Measurements from ENCODE around the gene POU6F1.
"Not testable (repeated sequence)": the region's sequence is repeated elsewhere in the genome, so short reads cannot be mapped to it uniquely, and the experiment has no call there.

The POU6F1 gene

DNA sequence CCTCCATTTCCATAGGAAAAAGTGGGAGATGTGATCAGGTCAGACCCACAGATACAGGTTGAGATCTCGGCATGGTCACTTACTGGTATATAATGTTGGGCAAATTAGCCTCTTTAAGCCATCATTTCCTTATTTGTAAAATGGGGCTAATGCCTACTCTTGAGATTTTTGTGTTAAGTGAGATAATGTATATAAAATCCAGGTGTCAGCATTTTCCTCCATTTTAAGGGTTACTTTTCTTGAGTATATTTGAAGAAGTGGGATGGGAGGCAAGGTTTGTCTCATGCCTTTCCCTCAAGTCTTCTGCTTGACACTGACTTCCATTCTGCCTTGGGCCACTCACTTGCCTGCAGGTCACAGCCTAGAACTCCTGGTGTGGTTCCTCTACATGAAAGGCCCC lies 10.1 kb upstream of the POU6F1 start:
- no peak for DNase-seq (ENCODE audit: low read depth in 1 of 2, low spot score in 1 of 2)

DNA sequence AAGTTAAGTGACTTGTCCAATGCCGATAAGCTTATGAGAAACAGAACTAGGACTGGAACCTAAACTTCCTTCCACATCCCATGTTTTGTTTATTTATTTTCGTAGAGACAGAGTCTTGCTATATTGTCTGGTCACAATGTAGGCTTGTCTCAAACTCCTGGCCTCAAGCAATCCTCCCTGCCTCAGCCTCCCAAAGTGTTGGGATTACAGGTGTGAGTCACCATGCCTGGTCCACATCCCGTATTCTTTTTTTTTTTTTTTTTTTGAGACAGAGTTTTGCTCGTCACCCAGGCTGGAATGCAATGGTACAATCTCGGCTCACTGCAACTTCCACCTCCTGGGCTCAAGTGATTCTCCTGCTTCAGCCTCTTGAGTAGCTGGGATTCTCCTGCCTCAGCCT lies 9.2 kb upstream of the POU6F1 start:
- not testable (repeated sequence) for DNase-seq (ENCODE audit: low read depth in 1 of 2, low spot score in 1 of 2)

DNA sequence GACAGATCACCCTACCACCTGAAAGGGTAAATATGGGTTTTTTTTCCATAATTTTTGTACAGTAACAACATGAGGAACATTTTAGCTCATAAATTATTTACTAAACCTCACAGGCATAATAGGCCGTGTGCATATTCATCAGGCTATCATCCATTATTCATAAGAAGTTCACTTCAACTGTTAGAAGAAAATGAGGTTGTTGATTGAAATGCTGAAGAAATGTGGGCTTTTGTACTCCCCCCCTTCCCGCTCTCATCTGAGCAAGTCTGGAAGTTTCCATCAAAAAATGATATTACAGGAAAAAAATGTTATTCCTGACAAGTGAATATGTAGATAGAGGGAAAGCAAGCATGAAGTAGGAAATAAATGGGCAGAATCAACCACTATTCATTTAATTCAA lies 7.9 kb upstream of the POU6F1 start:
- no peak for DNase-seq (ENCODE audit: low read depth in 1 of 2, low spot score in 1 of 2)

DNA sequence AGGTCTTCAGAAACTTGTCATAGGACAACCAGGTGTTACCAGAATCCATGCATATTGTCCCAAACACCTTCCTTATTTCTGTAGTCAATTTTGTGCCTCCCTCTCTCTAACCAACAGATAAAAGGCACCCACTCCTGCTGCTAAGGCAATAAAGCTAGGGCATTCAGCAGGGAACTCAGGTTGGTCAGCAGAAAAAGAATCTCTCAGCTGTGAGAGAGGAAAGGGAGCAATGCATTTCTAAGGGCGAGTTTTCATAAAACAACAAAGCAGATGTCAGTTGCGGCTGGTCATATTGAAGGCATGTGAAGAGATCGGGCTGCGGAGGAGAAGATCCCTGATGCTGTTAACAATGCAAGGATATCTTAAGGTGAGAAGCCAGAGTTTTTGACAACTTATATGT lies 7.4 kb upstream of the POU6F1 start:
- no peak for DNase-seq (ENCODE audit: low read depth in 1 of 2, low spot score in 1 of 2)

DNA sequence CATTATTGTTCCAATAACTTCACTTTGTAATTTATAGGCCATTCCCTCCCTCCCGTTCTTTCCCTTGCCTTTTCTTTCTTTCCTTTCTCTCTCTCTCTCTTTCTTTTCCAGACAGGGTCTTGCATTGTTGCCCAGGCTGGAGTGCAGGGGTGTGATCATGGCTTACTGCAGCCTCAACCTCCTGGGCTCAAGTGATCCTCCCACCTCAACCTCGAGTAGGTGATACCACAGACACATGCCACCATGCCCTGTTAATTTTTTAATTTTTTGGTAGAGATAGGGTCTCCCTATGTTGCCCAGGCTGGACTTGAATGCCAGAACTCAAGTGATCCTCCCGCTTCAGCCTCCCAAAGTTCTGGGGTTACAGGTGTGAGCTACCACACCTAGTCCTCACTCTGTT lies 6.8 kb upstream of the POU6F1 start:
- no peak for DNase-seq (ENCODE audit: low read depth in 1 of 2, low spot score in 1 of 2)

DNA sequence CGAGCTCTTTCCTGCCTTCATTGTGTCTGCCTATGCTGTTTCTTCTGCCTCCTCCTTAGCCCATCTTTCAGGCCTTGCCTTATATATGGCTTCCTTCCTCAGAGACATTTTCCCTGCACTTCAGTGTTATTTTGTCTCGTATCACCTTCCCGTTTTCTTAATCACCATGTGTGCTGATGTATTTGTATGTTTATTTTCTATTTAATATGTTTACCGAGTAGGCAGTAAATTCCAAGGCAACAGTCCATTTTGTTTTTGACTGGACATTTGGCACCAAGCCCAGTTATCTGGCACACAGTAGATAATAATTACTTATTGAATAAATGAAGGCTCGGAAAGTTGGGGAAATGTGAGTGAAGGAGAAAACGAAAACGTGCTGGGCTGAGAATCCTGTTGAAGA lies 4.6 kb upstream of the POU6F1 start:
- no peak for DNase-seq (ENCODE audit: low read depth in 1 of 2, low spot score in 1 of 2)

DNA sequence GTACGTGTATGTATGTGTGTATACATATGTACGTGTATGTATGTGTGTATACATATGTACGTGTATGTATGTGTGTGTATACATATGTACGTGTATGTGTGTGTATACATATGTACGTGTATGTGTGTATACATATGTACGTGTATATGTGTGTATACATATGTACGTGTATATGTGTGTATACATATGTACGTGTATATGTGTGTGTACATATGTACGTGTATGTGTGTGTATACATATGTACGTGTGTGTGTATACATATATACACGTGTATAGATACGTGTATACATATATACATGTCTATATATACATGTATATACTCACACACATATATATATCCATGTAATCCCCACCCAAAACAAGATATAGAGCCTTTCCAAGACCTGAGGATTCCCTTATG lies 2.0 kb upstream of the POU6F1 start:
- DNase-seq (ENCODE audit: low read depth in 1 of 2, low spot score in 1 of 2), result not testable (repeated sequence)

DNA sequence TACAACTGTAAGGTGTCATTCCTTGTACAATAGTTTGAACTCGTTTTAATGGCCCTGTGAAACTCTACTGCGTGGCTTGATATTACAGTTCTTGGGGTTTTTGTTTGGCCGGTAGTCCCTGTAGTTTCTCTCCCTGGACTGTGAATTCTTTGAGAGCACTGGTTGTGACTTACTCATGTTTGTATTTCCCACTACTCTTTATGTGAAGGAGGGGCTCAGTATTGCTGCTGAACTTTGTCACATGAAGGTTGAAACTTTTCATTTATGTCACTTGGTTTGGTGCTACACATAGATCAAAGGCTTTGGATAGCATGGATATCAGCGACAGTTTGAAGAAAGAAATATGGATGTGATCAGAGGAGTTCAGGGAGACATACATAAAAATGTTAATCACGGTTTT lies 1.5 kb upstream of the POU6F1 start:
- DNase-seq (ENCODE audit: low read depth in 1 of 2, low spot score in 1 of 2), result no peak

DNA sequence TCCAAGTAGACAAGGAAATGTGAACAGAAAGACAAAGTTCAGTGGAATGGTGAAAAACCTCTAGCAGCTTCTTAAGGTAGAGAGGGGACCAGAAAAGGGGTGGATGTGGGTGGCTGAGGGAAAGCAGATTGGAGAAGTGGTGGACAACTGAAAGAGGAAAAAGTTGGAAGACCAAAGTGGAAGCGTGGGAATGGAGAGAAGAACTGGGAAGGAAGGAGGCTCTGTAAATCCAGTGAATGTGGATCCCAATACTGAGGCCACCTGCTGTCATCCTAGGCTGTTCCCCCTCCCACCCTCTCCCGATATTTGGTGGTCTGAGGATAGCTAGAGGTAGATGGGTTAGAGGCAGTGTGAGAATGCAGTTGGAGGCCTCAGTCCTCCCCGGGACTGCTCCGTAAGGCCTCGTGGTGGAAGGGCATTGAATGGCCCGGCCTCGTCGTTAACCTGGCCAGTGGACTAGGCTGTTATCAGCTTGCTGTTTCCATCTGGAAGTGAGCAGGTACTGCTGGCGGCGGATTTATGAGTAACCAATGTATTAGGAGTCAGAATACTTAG lies 822 bp upstream of the POU6F1 start:
- DNase-seq (ENCODE audit: low read depth in 1 of 2, low spot score in 1 of 2), result no peak

DNA sequence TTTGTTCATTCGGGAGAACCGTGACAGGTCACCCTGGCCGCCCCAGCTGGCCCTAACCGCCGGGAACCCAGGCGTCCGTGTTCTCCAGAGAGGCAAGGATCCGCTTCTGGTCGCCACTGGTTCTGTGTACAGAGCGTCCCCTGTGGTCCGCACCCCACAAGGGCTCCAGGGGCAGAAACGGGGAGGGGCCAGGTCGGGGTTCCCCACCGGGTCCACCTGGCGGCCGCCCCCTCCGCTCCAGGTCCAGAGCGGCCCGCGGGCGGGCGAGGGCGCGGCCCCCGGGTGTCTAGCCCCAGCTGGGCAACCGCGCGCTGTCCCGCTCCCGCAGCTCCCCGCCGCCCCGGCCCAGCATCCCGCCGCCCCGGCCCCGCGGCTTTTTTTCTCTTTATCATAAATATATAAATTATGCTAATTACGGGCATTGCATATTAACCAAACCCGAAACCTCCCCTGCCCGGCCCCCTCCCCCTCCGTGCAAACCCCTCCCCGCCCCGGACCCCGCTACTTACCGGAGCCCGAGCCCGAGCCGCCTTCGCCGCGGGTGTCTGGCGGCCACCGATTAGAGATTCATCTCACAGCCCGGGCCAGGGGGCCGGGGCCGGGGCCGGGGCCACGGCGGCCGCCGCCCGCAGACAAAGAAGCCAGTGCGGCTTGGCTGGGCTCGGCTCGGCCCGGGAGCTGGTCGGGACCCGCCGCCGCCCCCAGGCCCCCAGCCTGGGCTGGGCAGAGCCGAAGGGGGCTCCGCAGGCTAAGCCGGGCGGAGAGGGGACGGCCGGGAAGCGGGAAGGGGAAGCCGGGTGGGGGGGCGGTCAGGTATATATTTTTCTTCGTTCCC lies 512 bp downstream of the POU6F1 start:
- DNase-seq (ENCODE audit: low read depth in 1 of 2, low spot score in 1 of 2), result peak; percentile 21 to 28

DNA sequence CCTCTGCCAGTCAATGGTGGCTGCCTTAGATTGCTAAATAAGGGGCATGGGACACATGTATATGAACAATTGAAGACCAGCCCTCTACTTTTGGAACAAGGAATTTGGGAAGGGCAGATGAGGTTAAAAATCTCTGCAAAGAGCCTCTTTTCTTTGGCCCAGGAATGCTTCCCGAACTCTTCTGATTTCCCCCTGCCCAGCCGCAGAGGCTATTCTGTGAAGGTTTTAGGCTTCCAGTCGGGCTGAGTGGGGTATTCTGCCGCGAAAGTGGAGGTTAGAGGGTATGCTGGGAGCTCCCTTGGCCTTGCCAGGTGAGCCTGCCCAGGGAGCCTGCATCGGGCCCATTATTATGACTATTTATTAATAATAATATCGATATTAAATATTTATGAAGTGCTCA lies 1.2 kb downstream of the POU6F1 start:
- no peak for DNase-seq (ENCODE audit: low read depth in 1 of 2, low spot score in 1 of 2)

DNA sequence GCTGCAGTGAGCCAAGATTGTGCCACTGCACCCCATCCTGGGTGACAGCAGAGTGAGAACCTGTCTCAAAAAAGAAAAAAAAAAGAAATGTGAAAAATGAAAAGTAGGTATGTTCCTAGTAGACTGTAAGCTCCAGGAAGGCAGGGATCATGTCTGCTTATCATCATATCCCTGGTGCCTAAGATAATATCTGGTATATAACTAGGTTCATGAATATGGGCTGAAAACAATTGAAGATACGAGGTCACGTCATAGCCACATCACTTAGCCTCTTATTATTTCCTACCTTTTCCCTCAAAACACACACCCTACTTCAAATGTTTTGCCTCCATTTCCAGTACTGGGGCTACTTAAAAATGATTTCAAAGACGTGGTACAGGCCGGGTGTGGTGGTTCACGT lies 3.0 kb downstream of the POU6F1 start:
- DNase-seq (ENCODE audit: low read depth in 1 of 2, low spot score in 1 of 2), result no peak

DNA sequence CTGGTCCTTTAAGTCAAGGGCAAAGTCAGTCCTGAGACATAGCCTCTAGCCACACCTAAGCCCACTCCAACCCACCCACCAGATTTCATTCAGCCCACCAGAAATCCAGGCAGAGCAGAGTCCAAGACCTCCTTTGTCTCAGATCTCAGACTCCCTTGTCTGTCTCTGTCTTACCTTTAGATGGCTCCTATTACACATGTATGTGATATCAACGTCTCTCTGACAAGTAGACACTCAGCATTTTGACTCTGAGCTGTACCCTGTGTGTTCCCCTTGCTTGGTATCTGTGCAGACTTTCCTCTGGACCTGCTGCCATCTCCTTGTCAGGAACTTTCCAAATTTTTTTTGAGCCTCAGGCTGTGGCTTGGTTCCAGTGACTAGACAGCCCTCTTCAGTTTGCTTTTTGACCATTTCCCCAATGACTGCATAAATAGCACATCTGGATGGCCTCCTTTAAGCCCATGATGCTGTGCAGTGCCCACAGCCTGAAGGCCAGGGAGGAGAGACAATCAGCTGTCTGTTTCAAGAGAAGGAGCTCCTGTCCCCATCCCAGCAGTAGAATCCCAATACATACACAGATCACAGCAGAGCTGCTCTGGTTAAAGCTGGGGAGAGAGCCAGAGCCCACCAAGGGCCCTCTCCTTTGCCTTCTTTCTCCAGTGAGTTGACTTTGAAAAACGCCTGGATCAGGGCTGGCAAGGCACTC lies 7.0 kb downstream of the POU6F1 start:
- DNase-seq (ENCODE audit: low read depth in 1 of 2, low spot score in 1 of 2), result no peak

DNA sequence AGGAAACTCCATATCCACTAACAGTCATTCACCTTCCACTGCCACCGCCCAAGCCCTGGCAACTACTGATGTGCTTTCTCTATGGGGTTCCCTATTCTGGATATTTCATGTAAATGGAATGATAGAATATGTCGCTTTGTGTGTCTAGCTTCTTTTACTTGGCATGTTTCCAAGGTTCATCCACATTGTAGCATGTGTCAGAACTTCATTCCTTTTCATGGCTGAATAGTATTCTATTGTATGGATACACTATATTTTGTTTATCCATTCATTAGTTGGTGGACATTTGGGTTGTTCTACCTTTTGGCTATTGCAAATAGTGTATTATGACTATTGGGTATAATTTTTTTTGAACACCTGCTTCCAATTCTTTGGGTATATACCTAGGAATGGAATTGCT lies 8.6 kb downstream of the POU6F1 start:
- no peak for DNase-seq (ENCODE audit: low read depth in 1 of 2, low spot score in 1 of 2)

DNA sequence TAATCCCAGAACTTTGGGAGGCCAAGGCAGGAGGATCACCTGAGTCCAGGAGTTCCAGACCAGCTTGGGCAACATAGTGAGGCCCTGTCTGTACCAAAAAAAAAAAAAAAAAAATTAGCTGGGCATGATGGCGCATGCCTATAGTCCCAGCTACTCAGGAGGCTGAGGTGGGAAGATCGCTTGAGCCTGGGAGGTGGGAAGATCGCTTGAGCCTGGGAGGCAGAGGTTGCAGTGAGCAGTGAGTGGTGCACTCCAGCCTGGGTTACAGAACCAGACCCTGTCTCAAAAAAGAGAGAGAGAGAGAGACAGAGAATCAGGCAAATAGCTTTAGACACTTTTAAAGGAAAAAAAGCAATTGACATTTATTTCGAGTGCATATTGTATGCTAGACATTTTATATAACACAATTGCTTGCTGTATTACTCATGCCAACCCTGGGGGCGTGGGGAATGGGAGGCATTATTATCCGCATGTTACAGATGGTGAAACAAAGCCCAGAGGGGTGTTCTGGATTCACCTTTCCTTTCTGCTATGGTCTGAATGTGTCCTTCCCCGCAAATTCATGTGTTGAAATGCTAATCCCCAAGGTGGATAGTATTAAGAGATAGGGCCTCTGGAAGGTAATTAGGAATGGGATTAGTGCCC lies 9.7 kb downstream of the POU6F1 start:
- DNase-seq (ENCODE audit: low read depth in 1 of 2, low spot score in 1 of 2), result no peak

DNA sequence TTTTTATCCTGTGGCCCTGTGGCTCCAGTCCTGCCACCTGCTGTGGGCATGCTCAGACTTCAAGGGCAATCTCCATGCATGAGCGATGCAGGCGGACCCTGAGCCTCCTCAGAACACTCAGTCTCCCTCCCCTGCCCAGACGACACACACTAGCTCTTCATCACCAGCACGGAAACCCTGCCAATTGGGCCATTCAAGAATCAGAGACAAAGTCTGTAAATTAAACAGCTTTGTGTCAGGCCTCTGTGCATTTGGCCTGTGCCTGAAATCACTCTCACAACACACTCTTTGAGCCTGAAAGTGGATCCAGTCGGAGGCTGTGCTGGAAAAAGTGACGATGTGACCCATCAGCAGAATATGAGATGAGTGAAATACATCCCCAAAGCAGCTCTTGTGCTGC lies 12.5 kb downstream of the POU6F1 start:
- no peak for DNase-seq (ENCODE audit: low read depth in 1 of 2, low spot score in 1 of 2)

DNA sequence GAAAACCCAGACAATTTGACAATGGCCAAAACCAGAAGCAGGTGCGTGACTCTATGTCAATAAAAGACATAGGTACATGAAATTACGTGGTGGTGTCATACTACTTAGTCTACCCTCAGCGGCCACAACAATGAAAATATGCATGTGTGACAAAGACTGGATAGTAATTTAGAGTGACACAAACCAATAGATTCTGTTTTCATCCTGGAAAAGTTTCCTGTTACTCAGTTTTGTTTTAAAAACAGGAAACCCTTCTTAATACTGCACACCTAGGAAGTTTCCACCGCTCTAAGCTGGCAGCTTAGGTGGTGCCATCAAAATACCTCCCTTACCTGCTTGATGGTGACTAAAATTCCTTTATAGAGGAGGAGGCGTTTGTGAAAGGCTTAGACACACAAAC lies 15.1 kb downstream of the POU6F1 start:
- no peak for DNase-seq (ENCODE audit: low read depth in 1 of 2, low spot score in 1 of 2)

DNA sequence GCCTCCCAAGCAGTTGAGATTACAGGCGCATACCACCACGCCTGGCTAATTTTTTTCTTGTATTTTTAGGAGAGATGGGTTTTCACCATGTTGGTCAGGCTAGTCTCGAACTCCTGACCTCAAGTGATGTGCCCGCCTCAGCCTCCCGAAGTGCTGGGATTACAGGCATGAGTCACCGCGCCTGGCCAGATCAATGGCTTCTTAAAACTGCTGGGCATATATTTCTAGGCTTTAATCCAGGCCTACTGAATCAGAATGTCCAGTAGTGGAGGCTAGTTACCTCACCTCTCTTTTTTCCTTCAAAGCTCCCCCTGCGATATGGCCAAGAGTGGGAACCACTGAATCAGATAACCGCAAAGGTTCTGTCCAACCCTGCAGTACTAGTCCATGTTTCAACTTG lies 17.1 kb downstream of the POU6F1 start:
- no peak for DNase-seq (ENCODE audit: low read depth in 1 of 2, low spot score in 1 of 2)

DNA sequence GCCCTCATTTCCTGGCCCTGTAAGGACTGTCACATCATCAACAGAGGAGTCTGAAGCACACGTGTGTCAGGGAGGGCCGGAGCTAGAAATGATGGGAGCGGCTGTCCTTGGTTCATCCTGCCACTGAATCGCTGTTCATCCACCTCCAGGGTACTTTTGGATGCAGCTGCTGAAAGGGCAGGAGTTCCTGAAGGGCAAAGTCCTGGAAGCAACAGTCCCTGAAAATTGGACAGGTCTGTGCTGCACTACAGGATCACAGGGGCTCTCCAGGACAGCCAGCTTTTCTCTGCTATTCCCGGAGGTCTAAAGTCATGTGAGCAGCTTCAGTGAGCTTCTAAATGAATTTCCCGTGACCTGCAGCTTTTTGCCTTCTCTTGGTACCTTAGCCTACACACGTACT lies 17.7 kb downstream of the POU6F1 start:
- DNase-seq (ENCODE audit: low read depth in 1 of 2, low spot score in 1 of 2), result no peak

DNA sequence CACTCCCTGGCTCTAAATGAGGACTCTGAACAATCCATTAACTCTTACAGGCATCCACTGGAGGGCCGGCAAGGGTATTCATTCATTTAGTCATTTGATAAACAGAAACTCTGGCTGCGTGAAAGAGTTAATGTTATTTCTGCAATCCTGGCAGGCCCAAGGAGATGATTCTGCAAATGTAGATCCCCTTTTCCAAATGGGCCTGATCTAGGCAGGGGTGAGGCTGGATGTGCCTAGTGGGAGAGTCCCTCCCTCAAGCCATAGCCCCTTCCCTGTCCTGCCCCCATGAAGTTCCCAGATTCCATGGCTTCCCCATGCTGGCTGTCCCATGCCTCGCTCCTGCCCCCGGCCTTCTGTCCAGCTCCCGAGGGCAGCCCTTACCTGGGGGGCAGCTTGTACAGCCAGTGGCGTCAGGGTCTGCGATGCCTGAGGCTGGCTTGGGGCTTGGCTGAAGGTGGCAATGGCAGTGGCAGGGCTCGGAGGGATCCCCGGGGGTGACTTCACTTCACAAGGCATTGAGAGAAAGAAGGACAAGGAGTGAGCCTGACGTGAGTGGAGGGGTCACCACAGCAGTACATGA lies 18.4 kb downstream of the POU6F1 start:
- DNase-seq (ENCODE audit: low read depth in 1 of 2, low spot score in 1 of 2), result no peak

DNA sequence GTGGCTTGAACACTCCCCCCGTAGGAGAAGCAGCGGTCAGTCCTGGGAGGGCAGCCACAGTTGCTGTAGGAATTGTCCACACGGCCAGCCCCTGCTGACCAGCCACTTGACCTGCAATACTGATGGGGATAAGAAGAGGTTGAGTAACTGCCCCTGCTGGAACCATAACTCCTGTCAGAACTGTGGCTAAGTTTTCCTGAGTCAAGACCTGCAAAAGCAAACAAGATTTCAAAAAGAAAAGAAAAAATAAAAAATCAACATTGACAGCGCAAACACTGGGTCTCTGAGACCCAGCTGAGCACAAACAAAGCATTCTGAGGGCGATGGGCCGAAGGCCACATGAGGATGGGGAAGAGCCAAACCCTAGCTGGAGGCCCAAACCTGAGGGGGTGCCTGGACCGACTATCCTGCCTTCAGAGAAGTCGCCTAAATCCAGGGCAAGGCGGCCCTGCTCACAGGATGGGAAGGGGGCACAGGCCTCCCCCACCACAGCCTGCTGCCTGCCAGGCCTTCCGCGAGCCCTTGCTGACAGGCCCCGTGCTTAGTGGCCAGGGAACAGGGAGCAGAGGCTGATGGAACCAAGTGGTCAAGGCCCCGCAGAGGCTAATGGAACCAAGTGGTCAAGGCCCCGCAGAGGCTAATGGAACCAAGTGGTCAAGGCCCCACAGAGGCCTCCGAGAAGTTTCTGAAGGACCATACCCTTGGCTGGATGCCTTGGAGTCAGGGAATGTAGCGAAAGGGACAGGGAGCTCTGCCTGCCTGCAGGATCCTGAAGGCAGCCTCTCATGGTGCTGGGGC lies 19.1 kb downstream of the POU6F1 start:
- DNase-seq (ENCODE audit: low read depth in 1 of 2, low spot score in 1 of 2), result no peak

All from stimulated activated CD4-positive, alpha-beta T cell treated with anti-CD3 and anti-CD28 coated beads, Interleukin-15, amount 100 ng/mL, for 1 hour (primary cell).